GM12875 (cell line): ENCODE results near the gene DUSP9.

Experiments used
- H3K4me3 ChIP-seq: one replicate; pipeline ENCODE4 v1.5.1; 2011; ENCODE audit warnings: low read depth, low read length, control low read depth
- CTCF ChIP-seq: IDR thresholded peaks from 2 replicates; pipeline ENCODE4 v1.5.1; 2011; ENCODE audit warnings: low read depth, mild to moderate bottlenecking, control low read depth, inconsistent platforms, low read length, moderate library complexity, borderline replicate concordance; ENCODE audit not compliant: insufficient read depth

DUSP9 gene

DNA sequence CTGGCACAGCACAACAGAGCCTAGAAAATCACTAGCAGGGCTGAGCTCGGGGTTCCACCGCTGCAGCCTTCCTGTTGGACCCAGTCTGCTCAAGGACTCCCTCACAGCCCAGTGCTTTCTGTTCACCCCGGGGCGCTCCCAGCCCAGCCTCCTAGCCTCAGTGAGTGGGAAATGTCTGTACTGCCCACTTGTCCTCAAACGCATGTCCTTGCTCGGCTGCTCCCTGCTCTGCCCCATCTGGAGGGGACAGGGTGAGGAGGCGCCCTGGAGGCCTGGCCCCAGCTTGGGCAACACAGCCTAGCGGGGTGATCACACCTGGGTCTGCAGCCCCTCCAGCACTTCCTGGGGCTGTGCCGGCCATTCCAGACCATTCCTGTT, 36.2 kb upstream of the DUSP9 start:
- TF ChIP-seq CTCF = no peak
- no peak overlapping the region for H3K4me3 ChIP-seq

- no peak for TF ChIP-seq CTCF
Measured at GRCh38 chrX:153611298-153612095, 35.5 kb upstream of the DUSP9 start.

GRCh38 chrX:153612413-153612812, 34.6 kb upstream of the DUSP9 start:
- no peak for TF ChIP-seq CTCF
- H3K4me3 ChIP-seq = no peak overlapping the region

More at GRCh38 chrX:153611298-153612095, 35.5 kb upstream of the DUSP9 start:
- H3K4me3 ChIP-seq = no peak overlapping the region

DNA sequence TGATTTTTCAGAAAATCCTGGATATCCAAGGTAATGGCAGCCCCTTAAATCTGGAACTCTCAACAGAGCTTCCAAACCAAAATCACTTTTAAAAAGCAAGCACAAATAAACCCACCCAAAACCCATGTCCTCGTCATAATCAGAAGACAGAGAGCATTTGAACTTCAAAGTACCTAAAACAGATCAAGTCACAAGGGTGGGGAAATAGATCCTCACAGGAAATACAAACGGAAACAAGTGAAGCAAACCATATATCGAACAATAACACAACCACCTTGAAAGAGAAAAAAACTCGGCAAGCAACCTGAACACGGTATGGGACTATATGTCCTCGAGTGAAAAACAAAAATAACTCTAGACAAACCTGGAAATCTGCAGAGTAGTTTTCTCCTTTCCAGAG, 32.2 kb upstream of the DUSP9 start:
- no peak for TF ChIP-seq CTCF

GRCh38 chrX:153620576-153620975, 26.4 kb upstream of the DUSP9 start:
- H3K4me3 ChIP-seq = no peak overlapping the region
- no peak for TF ChIP-seq CTCF

More for the DNA sequence above, 32.2 kb upstream of the DUSP9 start:
- no peak overlapping the region for H3K4me3 ChIP-seq

DNA sequence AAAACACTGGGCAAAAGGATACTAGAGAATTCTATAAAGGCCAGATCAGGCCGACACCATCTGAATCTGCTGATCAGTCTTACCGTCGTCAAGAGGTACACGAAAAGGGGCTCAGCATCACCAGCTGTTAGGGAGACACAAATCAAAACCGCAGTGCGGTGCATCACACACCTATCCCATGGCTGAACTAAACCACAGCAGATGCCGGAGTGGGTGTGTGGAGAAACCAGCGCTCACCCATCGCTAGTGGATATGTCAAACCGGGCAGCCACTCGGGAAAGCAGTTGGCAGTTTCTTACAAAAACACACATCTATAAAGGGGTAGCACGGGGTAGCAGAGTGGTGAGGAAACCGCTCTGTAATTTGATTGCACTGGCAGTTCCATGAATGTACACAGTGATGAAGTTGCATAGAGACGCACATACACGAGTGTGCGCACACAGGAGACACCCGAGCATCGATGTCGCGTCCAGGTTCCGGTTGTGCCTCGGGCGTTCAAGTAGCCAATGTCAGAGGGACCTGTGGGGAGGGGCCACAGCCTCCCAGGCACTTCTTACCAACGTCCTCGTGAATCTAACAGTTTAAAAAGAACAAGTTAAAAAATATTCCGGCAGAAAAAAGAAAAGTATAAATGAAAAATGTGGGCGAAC, 24.9 kb upstream of the DUSP9 start:
- no peak for TF ChIP-seq CTCF
- H3K4me3 ChIP-seq = no peak overlapping the region

DNA sequence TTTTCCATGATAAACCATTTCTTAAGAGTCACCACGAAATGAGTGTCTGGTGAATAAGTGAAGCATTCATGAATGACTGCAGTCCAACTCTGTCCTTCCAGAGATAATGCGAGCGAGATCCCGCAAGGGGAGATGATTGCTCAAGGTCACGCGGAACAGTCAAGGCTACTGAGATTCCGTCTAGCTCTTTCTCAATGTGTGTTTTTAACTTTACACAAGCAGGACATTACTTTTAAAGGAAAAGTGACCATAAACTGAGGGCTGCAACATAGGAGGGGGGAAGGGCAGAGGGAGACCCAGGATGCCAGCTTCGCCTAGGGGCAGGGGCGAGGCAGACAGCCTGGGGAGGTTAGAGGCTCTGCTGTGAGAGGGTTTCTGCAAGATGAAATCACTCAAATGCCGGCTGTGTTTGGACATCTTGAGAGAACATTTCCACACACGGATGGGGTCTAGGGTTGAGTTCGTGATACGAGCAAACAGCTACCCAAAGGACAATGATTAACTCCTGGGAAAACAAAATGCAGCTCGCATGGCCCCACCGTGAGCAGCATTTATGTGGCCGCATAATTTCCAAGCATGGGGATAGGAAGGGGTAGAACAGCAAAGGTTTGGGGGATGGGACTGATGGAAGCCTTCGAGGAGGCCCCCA, 24.2 kb upstream of the DUSP9 start:
- no peak for TF ChIP-seq CTCF
- no peak overlapping the region for H3K4me3 ChIP-seq
